DND-41 (cell line): Measurements from ENCODE around the gene JOSD2.

Experiments
- ATAC-seq: fragments of 200-7000 bp; cut with Tn5 transposase; 3 replicates; pipeline ENCODE4 v1.9.1; 2021; ENCODE audit warnings: low read depth; ENCODE audit not compliant: insufficient read depth
- DNase-seq: peaks from one replicate; pipeline ENCODE4 v3.0.0-alpha.2; 2020
- H2AFZ ChIP-seq: 2 replicates; pipeline ENCODE4 v1.6.0; 2012; ENCODE audit warnings: low read depth, low read length
- H3K27ac ChIP-seq: 2 replicates; pipeline ENCODE4 v1.5.1; 2012; ENCODE audit warnings: low read length, inconsistent platforms
- H3K27me3 ChIP-seq: fragments of 200-600 bp; sonication (generic); 2 replicates; pipeline ENCODE4 v1.6.0; 2012; ENCODE audit warnings: low read length, mild to moderate bottlenecking, inconsistent platforms; ENCODE audit not compliant: insufficient read depth, poor library complexity
- H3K36me3 ChIP-seq: 2 replicates; pipeline ENCODE4 v1.5.1; 2012; ENCODE audit warnings: low read length, inconsistent platforms; ENCODE audit not compliant: insufficient read depth
- H3K4me1 ChIP-seq: 2 replicates; pipeline ENCODE4 v1.5.1; 2012; ENCODE audit warnings: mild to moderate bottlenecking, low read length; ENCODE audit not compliant: insufficient read depth
- H3K4me2 ChIP-seq: 2 replicates; pipeline ENCODE4 v1.6.0; 2012; ENCODE audit warnings: mild to moderate bottlenecking, moderate library complexity, low read length, inconsistent platforms; ENCODE audit not compliant: insufficient read depth
- H3K4me3 ChIP-seq, 2 experiments: fragments of 200-600 bp in 1 of 2; shearing (Covaris generic) in 1 of 2; 2 replicates each; pipeline ENCODE4 v1.5.1; 2012 to 2016; ENCODE audit warnings: inconsistent platforms in 2 of 2, low read length in 2 of 2, mild to moderate bottlenecking in 2 of 2, low read depth in 1 of 2, moderate library complexity in 1 of 2
- H3K79me2 ChIP-seq: 2 replicates; pipeline ENCODE4 v1.6.0; 2012; ENCODE audit warnings: low read length, inconsistent platforms; ENCODE audit not compliant: insufficient read depth
- H3K9ac ChIP-seq: 2 replicates; pipeline ENCODE4 v1.6.0; 2012; ENCODE audit warnings: low read depth, mild to moderate bottlenecking, inconsistent platforms, low read length, moderate library complexity
- H3K9me3 ChIP-seq: 2 replicates; pipeline ENCODE4 v1.5.1; 2012; ENCODE audit warnings: low read length, moderate library complexity, mild to moderate bottlenecking, inconsistent platforms; ENCODE audit not compliant: insufficient read depth, severe bottlenecking
- H4K20me1 ChIP-seq: 2 replicates; pipeline ENCODE4 v1.6.0; 2012; ENCODE audit warnings: low read length; ENCODE audit not compliant: insufficient read depth
- EZH2 ChIP-seq: IDR thresholded peaks from 3 replicates; pipeline ENCODE4 v1.6.1; 2012; ENCODE audit warnings: borderline replicate concordance, low read depth, mild to moderate bottlenecking, moderate library complexity, low read length, inconsistent platforms; ENCODE audit not compliant: severe bottlenecking
- TF ChIP-seq, protein P1 (sequence below): IDR thresholded peaks from 2 replicates; pipeline ENCODE4 v1.5.1; 2012; ENCODE audit warnings: borderline replicate concordance, low read length, moderate library complexity, mild to moderate bottlenecking; ENCODE audit not compliant: poor library complexity, severe bottlenecking; ENCODE audit errors: extremely low read depth

Gene JOSD2

DNA sequence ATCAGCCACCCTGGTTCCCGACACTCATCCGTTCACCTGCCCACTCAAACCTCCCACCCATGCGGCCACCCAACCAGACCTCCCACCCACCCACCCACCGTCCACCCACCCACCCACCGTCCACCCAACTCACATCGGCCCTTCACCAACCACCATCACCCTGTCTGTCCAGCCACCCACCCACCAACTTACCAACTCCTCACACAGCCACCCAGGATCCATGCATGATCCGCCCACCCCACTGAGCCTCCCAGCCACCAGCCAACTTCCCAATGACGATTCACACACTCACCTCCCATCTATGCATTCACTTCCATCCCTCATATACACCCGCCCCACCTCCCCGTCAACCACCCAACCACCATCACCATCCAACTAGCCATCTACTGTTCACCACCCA lies 4.3 kb downstream of the JOSD2 start:
- H3K27ac ChIP-seq = no peak overlapping the region
- no peak for DNase-seq
- no peaks in the 10 kb centered on the region for H3K27me3 ChIP-seq
- no peak overlapping the region for H2AFZ ChIP-seq
- ATAC-seq = no peak
- no peak overlapping the region for H3K9ac ChIP-seq
- H3K4me3 ChIP-seq = no peak overlapping the region
- no peak overlapping the region for H3K4me2 ChIP-seq
- H3K4me1 ChIP-seq = peaks cover 14% of the 10 kb centered on the region
- H3K36me3 ChIP-seq = no peaks in the 10 kb centered on the region
- H4K20me1 ChIP-seq = no peaks in the 10 kb centered on the region
- H3K79me2 ChIP-seq = peaks cover 6% of the 10 kb centered on the region; the same call in 1 of the 2 replicates
- H3K9me3 ChIP-seq = no peaks in the 10 kb centered on the region
- TF ChIP-seq, protein P1, sequence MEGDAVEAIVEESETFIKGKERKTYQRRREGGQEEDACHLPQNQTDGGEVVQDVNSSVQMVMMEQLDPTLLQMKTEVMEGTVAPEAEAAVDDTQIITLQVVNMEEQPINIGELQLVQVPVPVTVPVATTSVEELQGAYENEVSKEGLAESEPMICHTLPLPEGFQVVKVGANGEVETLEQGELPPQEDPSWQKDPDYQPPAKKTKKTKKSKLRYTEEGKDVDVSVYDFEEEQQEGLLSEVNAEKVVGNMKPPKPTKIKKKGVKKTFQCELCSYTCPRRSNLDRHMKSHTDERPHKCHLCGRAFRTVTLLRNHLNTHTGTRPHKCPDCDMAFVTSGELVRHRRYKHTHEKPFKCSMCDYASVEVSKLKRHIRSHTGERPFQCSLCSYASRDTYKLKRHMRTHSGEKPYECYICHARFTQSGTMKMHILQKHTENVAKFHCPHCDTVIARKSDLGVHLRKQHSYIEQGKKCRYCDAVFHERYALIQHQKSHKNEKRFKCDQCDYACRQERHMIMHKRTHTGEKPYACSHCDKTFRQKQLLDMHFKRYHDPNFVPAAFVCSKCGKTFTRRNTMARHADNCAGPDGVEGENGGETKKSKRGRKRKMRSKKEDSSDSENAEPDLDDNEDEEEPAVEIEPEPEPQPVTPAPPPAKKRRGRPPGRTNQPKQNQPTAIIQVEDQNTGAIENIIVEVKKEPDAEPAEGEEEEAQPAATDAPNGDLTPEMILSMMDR = no peak
- no peak for TF ChIP-seq EZH2

DNA sequence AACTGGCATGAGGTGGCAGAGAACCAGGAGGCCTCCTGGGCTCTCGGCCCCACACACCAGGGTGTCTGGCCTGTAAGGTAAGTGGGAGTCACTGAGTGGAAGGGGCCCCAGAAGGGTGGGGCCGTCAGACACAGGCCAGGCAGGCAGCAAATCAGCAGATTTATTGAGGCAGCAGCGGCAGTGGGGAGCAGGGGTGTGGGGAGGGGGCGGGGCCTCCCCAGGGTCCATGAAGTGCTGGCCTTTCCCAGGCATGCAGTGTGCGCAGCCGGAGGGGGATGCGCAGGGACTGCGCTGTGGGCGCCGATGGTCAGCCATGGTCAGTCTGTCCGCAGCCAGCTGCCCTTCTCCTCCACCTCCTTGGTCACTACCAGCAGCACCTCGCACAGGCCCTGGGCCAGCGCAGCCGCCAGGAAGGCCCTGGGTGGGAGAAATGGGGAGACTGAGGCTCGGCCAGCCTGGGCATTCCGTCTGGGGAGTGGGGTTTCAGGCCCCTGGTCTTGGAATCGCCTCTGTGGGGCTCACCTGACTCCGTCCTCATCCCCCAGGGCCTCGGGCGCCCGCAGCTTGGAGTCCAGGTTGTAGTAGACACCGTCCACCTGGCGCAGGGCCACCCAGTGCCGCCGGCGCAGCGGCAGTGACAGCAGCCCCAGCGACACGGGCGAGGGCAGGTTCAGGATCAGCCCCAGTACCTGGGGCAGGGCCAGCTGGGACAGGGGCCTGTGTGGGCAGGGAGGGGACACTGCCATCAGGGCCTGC lies 5.0 kb downstream of the JOSD2 start:
- Histone ChIP-seq H3K79me2 (peaks cover 6% of the 10 kb centered on the region; the same call in 1 of the 2 replicates), H3K36me3 (no peaks in the 10 kb centered on the region), H3K4me1 (peaks cover 10% of the 10 kb centered on the region), H3K4me2 (no peak overlapping the region), H2AFZ (no peak overlapping the region), H3K9ac (no peak overlapping the region), H3K9me3 (no peaks in the 10 kb centered on the region), H3K27me3 (no peaks in the 10 kb centered on the region), H4K20me1 (no peaks in the 10 kb centered on the region), H3K27ac (no peak overlapping the region), H3K4me3 (no peak overlapping the region)
- no peak for ATAC-seq
- TF ChIP-seq, protein P1 = no peak
- no peak for TF ChIP-seq EZH2
- DNase-seq = no peak

DNA sequence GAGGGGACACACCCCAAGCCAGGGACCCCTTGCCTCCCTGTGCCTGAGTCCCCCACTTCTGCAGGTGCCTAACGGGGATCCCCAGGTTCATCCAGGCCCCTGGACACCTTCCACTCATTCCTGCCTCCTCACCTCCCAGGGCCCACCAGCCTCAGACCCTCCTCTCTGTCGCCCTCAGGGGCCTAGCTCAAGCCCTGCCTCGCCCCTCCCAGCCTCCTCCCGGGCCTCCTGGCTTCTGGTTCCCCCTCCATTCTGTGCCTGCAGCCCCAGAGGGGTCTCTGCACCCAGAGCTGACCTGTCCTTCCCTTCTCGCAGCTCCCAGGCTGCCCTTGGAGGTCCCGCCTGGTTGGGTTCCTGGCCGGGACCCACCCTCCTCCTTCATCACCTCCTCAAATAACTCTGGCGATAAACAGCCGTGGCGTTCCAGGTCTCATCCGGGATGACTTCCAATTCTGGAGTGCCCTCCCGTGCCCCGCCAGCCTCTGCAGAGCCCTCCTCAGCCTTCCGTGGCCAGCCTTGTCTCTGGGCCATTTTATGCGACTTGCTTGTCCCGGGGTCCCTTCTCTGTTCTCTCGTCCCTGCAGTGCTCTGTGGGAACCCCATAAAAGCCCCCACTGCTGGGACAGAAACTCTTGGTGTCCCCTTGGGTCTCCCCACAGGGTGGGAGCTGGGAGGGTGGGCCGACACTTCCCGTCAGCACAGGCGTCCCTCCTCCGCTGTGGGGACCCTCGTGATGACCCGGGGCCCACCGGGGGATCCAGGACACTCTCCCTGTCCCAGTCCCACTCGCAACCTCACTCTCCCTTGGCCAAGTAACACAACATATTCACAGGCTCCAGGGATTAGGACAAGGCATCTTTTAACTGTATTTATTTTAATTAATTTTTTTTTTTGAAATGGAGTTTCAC lies 9.2 kb downstream of the JOSD2 start:
- H3K27ac ChIP-seq = no peak overlapping the region
- H3K27me3 ChIP-seq = no peaks in the 10 kb centered on the region
- H3K4me1 ChIP-seq = no peaks in the 10 kb centered on the region
- H3K9ac ChIP-seq = no peak overlapping the region
- no peaks in the 10 kb centered on the region for H3K79me2 ChIP-seq
- no peaks in the 10 kb centered on the region for H3K9me3 ChIP-seq
- H2AFZ ChIP-seq = no peak overlapping the region
- H4K20me1 ChIP-seq = no peaks in the 10 kb centered on the region
- ATAC-seq (no peak), DNase-seq (no peak)
- H3K4me2 ChIP-seq = no peak overlapping the region
- H3K36me3 ChIP-seq = no peaks in the 10 kb centered on the region
- TF ChIP-seq, protein P1 = no peak
- TF ChIP-seq EZH2 = no peak
- no peak overlapping the region for H3K4me3 ChIP-seq
